ENCODE results near the gene LRRC8E. TPM values are rescaled to one million over a fixed set of nuclear protein-coding genes. Genes with fewer than 3 reads are reported as not detected.

The LRRC8E gene
- total RNA-seq, 1 experiment from 2014 or later: 18.1 TPM

DNA sequence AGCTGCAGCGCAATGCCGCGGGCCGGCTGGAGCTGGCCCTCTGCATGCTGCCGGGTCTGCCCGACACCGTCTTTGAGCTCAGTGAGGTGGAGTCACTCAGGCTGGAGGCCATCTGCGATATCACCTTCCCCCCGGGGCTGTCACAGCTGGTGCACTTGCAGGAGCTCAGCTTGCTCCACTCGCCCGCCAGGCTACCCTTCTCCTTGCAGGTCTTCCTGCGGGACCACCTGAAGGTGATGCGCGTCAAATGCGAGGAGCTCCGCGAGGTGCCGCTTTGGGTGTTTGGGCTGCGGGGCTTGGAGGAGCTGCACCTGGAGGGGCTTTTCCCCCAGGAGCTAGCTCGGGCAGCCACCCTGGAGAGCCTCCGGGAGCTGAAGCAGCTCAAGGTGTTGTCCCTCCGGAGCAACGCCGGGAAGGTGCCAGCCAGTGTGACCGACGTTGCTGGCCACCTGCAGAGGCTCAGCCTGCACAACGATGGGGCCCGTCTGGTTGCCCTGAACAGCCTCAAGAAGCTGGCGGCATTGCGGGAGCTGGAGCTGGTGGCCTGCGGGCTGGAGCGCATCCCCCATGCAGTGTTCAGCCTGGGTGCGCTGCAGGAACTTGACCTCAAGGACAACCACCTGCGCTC, 11.6 kb downstream of the LRRC8E start:
- Histone ChIP-seq H2AFZ (ENCODE audit: low read depth, low read length, poor library complexity, severe bottlenecking) (no peak overlapping the region), H3K36me3 (ENCODE audit: control insufficient read depth in 1 of 2, insufficient read depth in 2 of 2, low read length in 2 of 2) (peaks cover 0 to 9% of the 10 kb centered on the region in 2 experiments; a peak in 2 of 4 replicates), H4K20me1 (ENCODE audit: insufficient read depth) (no peaks in the 10 kb centered on the region), H3K79me2 (ENCODE audit: insufficient read depth, low read length) (peaks cover 19% of the 10 kb centered on the region), H3K9me2 (ENCODE audit: insufficient read depth) (no peaks in the 10 kb centered on the region), H3K4me2 (ENCODE audit: low read length) (no peak overlapping the region), H3K27me3 (ENCODE audit: insufficient read depth, low read length) (no peaks in the 10 kb centered on the region), H3K4me1 (ENCODE audit: control insufficient read depth in 1 of 2, insufficient read depth in 2 of 2, low read length in 2 of 2) (peaks cover under 1 to 21% of the 10 kb centered on the region in 2 experiments; a peak in 2 of 4 replicates), H3K9ac (ENCODE audit: low read length) (no peak overlapping the region), H3K9me3 (ENCODE audit: control insufficient read depth in 1 of 2, insufficient read depth in 1 of 2, low read depth in 1 of 2, low read length in 2 of 2) (no peaks in the 10 kb centered on the region), H3K4me3 (replicated peaks in 1 of 2; ENCODE audit: low read depth in 1 of 2, low read length in 2 of 2) (no peak overlapping the region), H3K27ac (ENCODE audit: low read depth, low read length) (no peak overlapping the region)
- ATAC-seq (no peak), DNase-seq (ENCODE audit: low read depth, low spot score) (no peak)
- ChIA-PET POLR2A (interaction anchor here (1.1 to 1.5 kb wide), 4 partner anchors 8 to 44 kb away, joined by 3 to 5 read pairs (median 4); partner anchors contain the start of genes LRRC8E and TIMM44), RAD21 (ENCODE audit: low non-redundant PET in 1 of 2, low total read pairs in 2 of 2, uncharacterized antibody in 2 of 2, unreplicated experiment in 2 of 2) (no interaction called here), CTCF (interaction anchor here (1.3 kb wide), 1 partner anchor 31 kb away, joined by 5 read pairs; no protein-coding TSS in a partner anchor)
- TF ChIP-seq EGR1 (IDR thresholded peaks at IDR 0.05; ENCODE audit: low read depth) (no peak), ELF1 (IDR thresholded peaks at IDR 0.05; ENCODE audit: borderline replicate concordance, low read depth) (no peak), POLR2AphosphoS5 (IDR thresholded peaks at IDR 0.05; ENCODE audit: low read depth, low read length) (no peak), ZFX (IDR thresholded peaks at IDR 0.05) (no peak), ZBTB33 (IDR thresholded peaks at IDR 0.05; ENCODE audit: extremely low read depth, insufficient replicate concordance, low read length) (no peak), YY1 (IDR thresholded peaks at IDR 0.05; ENCODE audit: extremely low read depth, insufficient replicate concordance, low read depth, low read length) (no peak), EZH2phosphoT487 (IDR thresholded peaks at IDR 0.05; ENCODE audit: borderline replicate concordance) (no peak), JUND (IDR thresholded peaks at IDR 0.05) (no peak), EZH2 (IDR thresholded peaks at IDR 0.05) (no peak), MAX (IDR thresholded peaks at IDR 0.05) (no peak), RAD21 (IDR thresholded peaks at IDR 0.05; ENCODE audit: low read depth) (no peak), CBX3 (IDR thresholded peaks at IDR 0.05; ENCODE audit: low read depth) (no peak), TCF7L2 (IDR thresholded peaks at IDR 0.05; ENCODE audit: borderline replicate concordance, extremely low read depth, insufficient read depth, insufficient read length) (no peak)
- TF ChIP-seq, protein P1, sequence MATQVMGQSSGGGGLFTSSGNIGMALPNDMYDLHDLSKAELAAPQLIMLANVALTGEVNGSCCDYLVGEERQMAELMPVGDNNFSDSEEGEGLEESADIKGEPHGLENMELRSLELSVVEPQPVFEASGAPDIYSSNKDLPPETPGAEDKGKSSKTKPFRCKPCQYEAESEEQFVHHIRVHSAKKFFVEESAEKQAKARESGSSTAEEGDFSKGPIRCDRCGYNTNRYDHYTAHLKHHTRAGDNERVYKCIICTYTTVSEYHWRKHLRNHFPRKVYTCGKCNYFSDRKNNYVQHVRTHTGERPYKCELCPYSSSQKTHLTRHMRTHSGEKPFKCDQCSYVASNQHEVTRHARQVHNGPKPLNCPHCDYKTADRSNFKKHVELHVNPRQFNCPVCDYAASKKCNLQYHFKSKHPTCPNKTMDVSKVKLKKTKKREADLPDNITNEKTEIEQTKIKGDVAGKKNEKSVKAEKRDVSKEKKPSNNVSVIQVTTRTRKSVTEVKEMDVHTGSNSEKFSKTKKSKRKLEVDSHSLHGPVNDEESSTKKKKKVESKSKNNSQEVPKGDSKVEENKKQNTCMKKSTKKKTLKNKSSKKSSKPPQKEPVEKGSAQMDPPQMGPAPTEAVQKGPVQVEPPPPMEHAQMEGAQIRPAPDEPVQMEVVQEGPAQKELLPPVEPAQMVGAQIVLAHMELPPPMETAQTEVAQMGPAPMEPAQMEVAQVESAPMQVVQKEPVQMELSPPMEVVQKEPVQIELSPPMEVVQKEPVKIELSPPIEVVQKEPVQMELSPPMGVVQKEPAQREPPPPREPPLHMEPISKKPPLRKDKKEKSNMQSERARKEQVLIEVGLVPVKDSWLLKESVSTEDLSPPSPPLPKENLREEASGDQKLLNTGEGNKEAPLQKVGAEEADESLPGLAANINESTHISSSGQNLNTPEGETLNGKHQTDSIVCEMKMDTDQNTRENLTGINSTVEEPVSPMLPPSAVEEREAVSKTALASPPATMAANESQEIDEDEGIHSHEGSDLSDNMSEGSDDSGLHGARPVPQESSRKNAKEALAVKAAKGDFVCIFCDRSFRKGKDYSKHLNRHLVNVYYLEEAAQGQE (IDR thresholded peaks at IDR 0.05; ENCODE audit: low read depth): no peak
- BruUV-seq (replicated peaks): no TSS peak
- intact Hi-C loops (cut with micrococcal nuclease): no loop called here

Data from HCT116 (cell line).